H54 (cell line): Measurements from ENCODE around the gene ADGRA1.

Experiments used
- DNase-seq: peaks from one replicate; pipeline ENCODE4 v3.0.0; 2011; ENCODE audit warnings: low spot score, mixed read lengths; ENCODE audit not compliant: insufficient read length
- FAIRE-seq: peaks from 3 replicates; lab custom pipeline; 2011; peaks lifted over from hg19 to GRCh38; lab: Jason Lieb, UNC
- POLR2A ChIP-seq: IDR thresholded peaks from 2 replicates; pipeline ENCODE4 v1.6.1; 2011; ENCODE audit warnings: low read depth, mild to moderate bottlenecking, low read length

The ADGRA1 gene

GRCh38 chr10:133124357-133125211 is 36.9 kb downstream of the ADGRA1 start:
- no peak for TF ChIP-seq POLR2A
- no peak for FAIRE-seq
- DNase-seq = no peak

- no peak for TF ChIP-seq POLR2A
- DNase-seq (no peak), FAIRE-seq (no peak)
These were observed 38.2 kb downstream of the ADGRA1 start for GRCh38 chr10:133125901-133126300.

GRCh38 chr10:133126431-133127290 is 38.9 kb downstream of the ADGRA1 start:
- FAIRE-seq (no peak), DNase-seq (no peak)
- no peak for TF ChIP-seq POLR2A

GRCh38 chr10:133127291-133128125 is 39.8 kb downstream of the ADGRA1 start:
- FAIRE-seq (no peak), DNase-seq (no peak)
- no peak for TF ChIP-seq POLR2A

GRCh38 chr10:133128126-133129070 is 40.7 kb downstream of the ADGRA1 start:
- FAIRE-seq (no peak), DNase-seq (no peak)
- no peak for TF ChIP-seq POLR2A

GRCh38 chr10:133129071-133129858 is 41.5 kb downstream of the ADGRA1 start:
- no peak for TF ChIP-seq POLR2A
- DNase-seq (no peak), FAIRE-seq (no peak)

GRCh38 chr10:133129859-133130495 is 42.3 kb downstream of the ADGRA1 start:
- DNase-seq = no peak
- FAIRE-seq = no peak
- TF ChIP-seq POLR2A = no peak

- DNase-seq (no peak), FAIRE-seq (no peak)
- no peak for TF ChIP-seq POLR2A
These were observed 42.9 kb downstream of the ADGRA1 start for GRCh38 chr10:133130602-133131001.

GRCh38 chr10:133131053-133131452 is 43.3 kb downstream of the ADGRA1 start:
- no peak for DNase-seq
- no peak for TF ChIP-seq POLR2A
- FAIRE-seq = no peak

- FAIRE-seq = no peak
- DNase-seq = no peak
These were observed 44.2 kb downstream of the ADGRA1 start for GRCh38 chr10:133131734-133132472.

More at GRCh38 chr10:133131734-133132472, 44.2 kb downstream of the ADGRA1 start:
- TF ChIP-seq POLR2A = no peak
